Pancreas (tissue), 10 donors: ENCODE data around the gene PKP2. TPM values are rescaled to one million over a fixed set of nuclear protein-coding genes. Genes with fewer than 3 reads are reported as not detected.

ENCODE experiments used
- ATAC-seq, 4 donors: fragments of 200-7000 bp; cut with Tn5 transposase; one replicate each; pipeline versions ENCODE4 v1.8.0 to v1.9.1; 2020; ENCODE audit warnings: mild to moderate bottlenecking in 4 of 4, moderate library complexity in 4 of 4
- DNase-seq, 6 donors: peaks; one replicate each; pipeline ENCODE4 v3.0.0-alpha.2; 2020
- FAIRE-seq: peaks from 2 replicates; lab custom pipeline; 2012; peaks lifted over from hg19 to GRCh38; lab: Jason Lieb, UNC
- H3K27ac ChIP-seq, 4 donors: fragments of 200-600 bp; sonication (generic); 1 replicate in 3 of 4; 2 replicates in 1 of 4; pipeline versions ENCODE4 v1.5.0 to v1.8.0; 2020
- H3K27me3 ChIP-seq, 4 donors: fragments of 200-600 bp; one replicate each; pipeline ENCODE4 v1.8.0; 2021
- H3K36me3 ChIP-seq, 3 donors: fragments of 200-600 bp; sonication (generic) in 1 of 3; one replicate each; pipeline versions ENCODE4 v1.5.0 to v1.8.0; 2020 to 2021
- H3K4me1 ChIP-seq, 3 donors: fragments of 200-600 bp; one replicate each; pipeline ENCODE4 v1.8.0; 2021
- H3K4me3 ChIP-seq, 4 donors: fragments of 200-600 bp; sonication (generic) in 2 of 4; one replicate each; pipeline versions ENCODE4 v1.5.0 to v1.8.0; 2020 to 2021
- H3K9me3 ChIP-seq, 4 donors: fragments of 200-600 bp; one replicate each; pipeline ENCODE4 v1.8.0; 2021
- WGBS, 2 donors: extraction: QIAGEN DNeasy Blood & Tissue Kit; methylation state at CpG; one replicate each; pipeline ENCODE4 v1.1.7; 2013; 5-methylcytosine and 5-hydroxymethylcytosine counted together
- intact Hi-C, 3 donors: fragments of 100-400 bp; cut with DNase I; formaldehyde crosslinking; loops; one replicate each; pipeline versions ENCODE4 v1.11.1 to v1.14.2; 2022
- polyA plus RNA-seq, 2 donors: library from polyadenylated mRNA; stranded (reverse); fragments of 200-250 nt; gene quantifications; one replicate each; pipeline ENCODE4 v1.2.3, GENCODE V29; 2013
- total RNA-seq, 6 donors: library from RNA; stranded (reverse); fragmentation: NEBNext Ultra II Directional in 4 of 6; extraction: Animal tissue kit (Norgen Biotek cat#: 25700) in 4 of 6; gene quantifications; one replicate each; pipeline versions ENCODE4 v1.2.1 to v1.2.4, GENCODE V29; 2021 to 2023
- TF ChIP-seq, protein P1 (sequence below), 4 donors: fragments of 200-600 bp; sonication (generic) in 3 of 4; IDR thresholded peaks; one replicate each; pipeline versions ENCODE4 v1.5.0 to v1.8.0; 2021; ENCODE audit warnings: antibody characterized with exemption in 4 of 4
- donor health status: healthy with polysubstance abuse.
- donor health status: DM: no; HTN: no; CAD: no; lungs with moderate emphysema.
- donor health status: DM: no; HTN: no; CAD: no.
- donor health status: control.
- donor health status: control.
- donor health status: Bipolar disorder and iron deficiency.
- donor health status: DM: yes; HTN: yes; CAD: no.
- donor health status: DM: no; HTN: no; CAD: no.
- donor health status: DM: no; HTN: no; CAD: no.
- donor health status: DM: yes; HTN: yes; CAD: no.

The PKP2 gene
- total and polyA plus RNA-seq, 8 donors = 4.9 to 22.7 (median 12.3) TPM

DNA sequence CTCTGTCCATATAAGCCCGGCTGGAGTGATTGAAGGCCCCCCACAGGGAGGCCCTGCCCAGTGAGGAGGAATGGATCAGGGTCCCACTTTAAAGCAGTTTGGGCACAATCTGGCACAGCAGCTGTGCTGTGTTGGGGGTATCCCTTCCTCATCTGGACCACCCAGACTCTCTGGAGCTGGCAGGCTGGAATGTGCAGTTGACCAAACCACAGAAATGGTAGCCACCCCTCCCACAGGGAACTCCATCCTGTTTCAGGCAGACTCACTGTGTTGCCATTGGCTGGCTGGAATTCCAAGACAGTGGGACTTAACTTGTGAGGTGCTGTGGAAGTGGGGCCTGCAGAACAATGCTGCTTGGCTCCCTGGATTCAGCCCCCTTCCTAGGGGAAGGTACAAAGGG, 87.4 kb downstream of the PKP2 start:
- no peak for ATAC-seq
- no peaks in the 10 kb centered on the region for H3K27me3 ChIP-seq
- no peaks in the 10 kb centered on the region for H3K4me1 ChIP-seq

DNA sequence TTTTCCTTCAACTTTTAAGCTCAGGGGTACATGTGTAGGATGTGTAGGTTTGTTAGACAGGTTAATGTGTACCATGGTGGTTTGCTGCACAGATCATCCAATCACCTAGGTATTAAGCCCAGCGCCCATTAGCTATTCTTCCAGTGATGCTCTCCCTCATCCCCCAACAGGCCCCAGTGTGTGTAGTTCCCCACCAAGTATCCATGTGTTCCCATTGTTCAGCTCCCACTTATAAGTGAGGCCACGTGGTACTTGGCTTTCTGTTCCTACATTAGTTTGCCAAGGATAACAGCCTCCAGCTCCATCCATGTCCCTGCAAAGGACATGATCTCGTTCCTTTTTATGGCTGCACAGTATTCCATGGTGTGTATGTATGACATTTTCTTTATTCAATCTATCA, 92.3 kb downstream of the PKP2 start:
- H3K27ac ChIP-seq = no peak overlapping the region
- H3K4me1 ChIP-seq = no peaks in the 10 kb centered on the region
- FAIRE-seq (no peak), DNase-seq (no peak), ATAC-seq (no peak)
- H3K27me3 ChIP-seq = no peaks in the 10 kb centered on the region
- no peak overlapping the region for H3K4me3 ChIP-seq
- intact Hi-C loops = no loop called here
- WGBS, 2 donors = 90 to 97% methylated on average over 3 of the region's 3 CpGs
- TF ChIP-seq, protein P1, sequence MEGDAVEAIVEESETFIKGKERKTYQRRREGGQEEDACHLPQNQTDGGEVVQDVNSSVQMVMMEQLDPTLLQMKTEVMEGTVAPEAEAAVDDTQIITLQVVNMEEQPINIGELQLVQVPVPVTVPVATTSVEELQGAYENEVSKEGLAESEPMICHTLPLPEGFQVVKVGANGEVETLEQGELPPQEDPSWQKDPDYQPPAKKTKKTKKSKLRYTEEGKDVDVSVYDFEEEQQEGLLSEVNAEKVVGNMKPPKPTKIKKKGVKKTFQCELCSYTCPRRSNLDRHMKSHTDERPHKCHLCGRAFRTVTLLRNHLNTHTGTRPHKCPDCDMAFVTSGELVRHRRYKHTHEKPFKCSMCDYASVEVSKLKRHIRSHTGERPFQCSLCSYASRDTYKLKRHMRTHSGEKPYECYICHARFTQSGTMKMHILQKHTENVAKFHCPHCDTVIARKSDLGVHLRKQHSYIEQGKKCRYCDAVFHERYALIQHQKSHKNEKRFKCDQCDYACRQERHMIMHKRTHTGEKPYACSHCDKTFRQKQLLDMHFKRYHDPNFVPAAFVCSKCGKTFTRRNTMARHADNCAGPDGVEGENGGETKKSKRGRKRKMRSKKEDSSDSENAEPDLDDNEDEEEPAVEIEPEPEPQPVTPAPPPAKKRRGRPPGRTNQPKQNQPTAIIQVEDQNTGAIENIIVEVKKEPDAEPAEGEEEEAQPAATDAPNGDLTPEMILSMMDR (IDR thresholded peaks at IDR 0.05) = no peak
- no peaks in the 10 kb centered on the region for H3K9me3 ChIP-seq
- peaks cover 0 to 12% (median 0%) of the 10 kb centered on the region in 3 donors for H3K36me3 ChIP-seq

More for the DNA sequence above, 87.4 kb downstream of the PKP2 start:
- WGBS, 2 donors = 0% methylated on average over 1 of the region's 1 CpG
- no peaks in the 10 kb centered on the region for H3K36me3 ChIP-seq
- DNase-seq = no peak
- TF ChIP-seq, protein P1 (IDR thresholded peaks at IDR 0.05) = no peak
- H3K27ac ChIP-seq = no peak overlapping the region
- intact Hi-C loops = no loop called here
- no peaks in the 10 kb centered on the region for H3K9me3 ChIP-seq
- no peak for FAIRE-seq
- H3K4me3 ChIP-seq = no peak overlapping the region

DNA sequence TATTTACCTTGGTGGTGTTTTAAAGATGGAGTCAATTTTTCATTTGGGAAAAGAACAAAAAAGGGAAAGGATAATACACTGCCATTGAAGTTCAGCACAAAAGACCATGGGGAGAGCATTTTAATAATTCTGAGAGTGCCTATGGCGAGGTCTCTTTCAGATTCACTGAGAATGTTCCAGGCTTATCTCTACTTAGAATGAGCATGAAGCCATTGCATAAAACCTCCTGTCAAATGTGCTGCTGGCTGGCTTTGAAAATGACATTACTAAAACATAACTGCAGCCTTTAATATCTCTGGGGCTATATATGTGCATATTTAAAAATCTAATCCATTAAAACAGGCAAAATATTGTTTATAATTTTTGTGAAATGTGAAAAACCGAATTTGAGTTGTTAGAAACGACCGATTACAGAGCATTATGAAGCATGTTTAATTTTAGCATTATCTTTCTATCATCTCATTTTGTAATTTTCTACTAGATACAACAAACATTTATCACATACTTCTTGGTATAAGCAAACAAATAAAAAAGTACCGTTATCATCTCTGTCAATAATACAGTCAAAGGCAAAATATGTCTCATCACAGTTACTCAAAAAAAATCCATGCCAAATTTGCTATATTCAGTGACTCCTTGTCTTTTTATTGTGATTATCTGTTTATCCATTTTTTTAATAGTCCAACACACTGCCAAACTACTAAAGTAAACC, 95.2 kb downstream of the PKP2 start:
- 81 to 82% methylated on average over 5 of the region's 5 CpGs for WGBS, 2 donors
- H3K4me1 ChIP-seq = no peaks in the 10 kb centered on the region
- no peak overlapping the region for H3K4me3 ChIP-seq
- peaks cover 0 to 12% (median 0%) of the 10 kb centered on the region in 3 donors for H3K36me3 ChIP-seq
- H3K27me3 ChIP-seq = no peaks in the 10 kb centered on the region
- no peak for FAIRE-seq
- ATAC-seq = no peak
- H3K9me3 ChIP-seq = no peaks in the 10 kb centered on the region
- intact Hi-C loops = no loop called here
- TF ChIP-seq, protein P1 (IDR thresholded peaks at IDR 0.05) = no peak
- DNase-seq = no peak
- H3K27ac ChIP-seq = no peak overlapping the region

DNA sequence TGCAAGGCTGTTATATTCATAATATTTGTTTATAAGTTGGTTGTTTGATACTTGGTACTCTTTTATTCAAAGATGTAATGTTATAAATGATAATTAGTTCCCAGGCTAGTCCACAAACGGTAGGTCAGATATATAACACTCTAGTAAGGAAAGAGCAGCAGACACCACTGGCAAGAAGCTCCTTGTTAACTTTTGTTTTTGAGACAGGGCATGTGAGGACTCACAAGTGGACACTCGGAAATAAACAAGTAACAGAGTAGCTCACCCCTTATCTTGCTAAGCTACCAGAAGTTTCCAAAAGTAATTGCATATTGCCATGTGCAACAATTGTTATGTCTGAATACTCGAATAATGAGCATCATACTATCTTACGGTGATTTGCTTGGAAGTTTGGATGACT, 102.3 kb downstream of the PKP2 start:
- no peak for DNase-seq
- Histone ChIP-seq H3K27ac (no peak overlapping the region), H3K4me3 (no peak overlapping the region), H3K36me3 (peaks cover 0 to 14% (median 0%) of the 10 kb centered on the region in 3 donors), H3K4me1 (no peaks in the 10 kb centered on the region), H3K9me3 (no peaks in the 10 kb centered on the region), H3K27me3 (no peaks in the 10 kb centered on the region)
- WGBS, 2 donors = 73 to 81% methylated on average over 4 of the region's 4 CpGs
- TF ChIP-seq, protein P1 (IDR thresholded peaks at IDR 0.05) = no peak
- FAIRE-seq = no peak
- intact Hi-C loops = no loop called here
- ATAC-seq = no peak

DNA sequence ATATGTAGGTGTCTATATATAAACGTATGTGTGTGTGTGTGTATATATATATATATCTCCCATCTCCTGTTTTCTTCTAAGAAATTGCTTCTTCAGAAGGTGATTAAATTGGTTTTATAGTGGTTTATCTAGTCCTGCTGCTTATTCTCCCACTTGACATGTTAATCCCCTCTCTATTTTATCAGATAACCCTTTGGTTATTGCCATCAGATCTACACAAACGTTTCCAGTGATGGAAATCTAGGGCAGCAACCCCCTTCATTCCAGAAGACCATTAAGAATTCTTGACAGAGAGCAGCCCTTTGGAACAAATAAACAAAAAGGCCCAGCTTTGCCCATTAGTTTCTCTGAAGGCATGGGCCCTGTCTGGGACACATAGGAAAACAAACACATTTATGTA, 106.7 kb downstream of the PKP2 start:
- H3K9me3 ChIP-seq = no peaks in the 10 kb centered on the region
- WGBS, 2 donors = 52 to 53% methylated on average over 2 of the region's 2 CpGs
- intact Hi-C loops = no loop called here
- ATAC-seq (no peak), FAIRE-seq (no peak), DNase-seq (no peak)
- no peak overlapping the region for H3K27ac ChIP-seq
- peaks cover 0 to 13% (median 0%) of the 10 kb centered on the region in 3 donors for H3K36me3 ChIP-seq
- TF ChIP-seq, protein P1 (IDR thresholded peaks at IDR 0.05) = no peak
- no peak overlapping the region for H3K4me3 ChIP-seq
- H3K4me1 ChIP-seq = no peaks in the 10 kb centered on the region
- no peaks in the 10 kb centered on the region for H3K27me3 ChIP-seq
